B cell (primary cell): ENCODE data around the gene CPNE5.

Experiments
- EZH2 ChIP-seq: IDR thresholded peaks from 2 replicates; pipeline ENCODE4 v1.6.1; 2012; ENCODE audit warnings: borderline replicate concordance, low read depth, mild to moderate bottlenecking, moderate library complexity, low read length; ENCODE audit not compliant: insufficient read depth, poor library complexity, severe bottlenecking
- TF ChIP-seq, protein P1 (sequence below): fragments of 200-600 bp; IDR thresholded peaks from one replicate; pipeline ENCODE4 v1.8.0; 2022; ENCODE audit warnings: antibody characterized with exemption, mild to moderate bottlenecking

DNA sequence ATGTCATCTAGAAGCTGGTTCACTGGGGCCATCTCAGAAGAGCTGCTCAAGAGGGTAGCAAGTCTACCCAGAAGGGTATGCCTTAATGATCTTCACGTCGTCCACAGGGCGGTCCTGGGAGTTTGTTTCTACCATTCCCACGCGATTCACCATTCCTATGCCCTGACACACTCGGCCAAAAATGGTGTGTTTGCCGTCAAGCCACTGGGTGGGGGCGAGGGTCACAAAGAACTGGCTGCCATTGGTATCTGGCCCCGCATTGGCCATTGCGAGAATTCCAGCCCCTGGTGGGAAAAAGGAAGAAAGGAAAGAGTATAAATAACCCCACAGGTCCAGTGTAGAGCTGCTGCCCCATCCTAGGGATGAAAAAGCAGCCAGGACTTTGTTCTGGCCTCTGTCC, 16.5 kb upstream of the CPNE5 start:
- TF ChIP-seq, protein P1, sequence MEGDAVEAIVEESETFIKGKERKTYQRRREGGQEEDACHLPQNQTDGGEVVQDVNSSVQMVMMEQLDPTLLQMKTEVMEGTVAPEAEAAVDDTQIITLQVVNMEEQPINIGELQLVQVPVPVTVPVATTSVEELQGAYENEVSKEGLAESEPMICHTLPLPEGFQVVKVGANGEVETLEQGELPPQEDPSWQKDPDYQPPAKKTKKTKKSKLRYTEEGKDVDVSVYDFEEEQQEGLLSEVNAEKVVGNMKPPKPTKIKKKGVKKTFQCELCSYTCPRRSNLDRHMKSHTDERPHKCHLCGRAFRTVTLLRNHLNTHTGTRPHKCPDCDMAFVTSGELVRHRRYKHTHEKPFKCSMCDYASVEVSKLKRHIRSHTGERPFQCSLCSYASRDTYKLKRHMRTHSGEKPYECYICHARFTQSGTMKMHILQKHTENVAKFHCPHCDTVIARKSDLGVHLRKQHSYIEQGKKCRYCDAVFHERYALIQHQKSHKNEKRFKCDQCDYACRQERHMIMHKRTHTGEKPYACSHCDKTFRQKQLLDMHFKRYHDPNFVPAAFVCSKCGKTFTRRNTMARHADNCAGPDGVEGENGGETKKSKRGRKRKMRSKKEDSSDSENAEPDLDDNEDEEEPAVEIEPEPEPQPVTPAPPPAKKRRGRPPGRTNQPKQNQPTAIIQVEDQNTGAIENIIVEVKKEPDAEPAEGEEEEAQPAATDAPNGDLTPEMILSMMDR, result no peak
- no peak for TF ChIP-seq EZH2
